Muscle of arm (tissue), 12 donors: ENCODE results near the gene MYO7A. TPM values are rescaled to one million over a fixed set of nuclear protein-coding genes. Genes with fewer than 3 reads are reported as not detected.
A peak's percentile ranks its signal among the peaks of the same experiment; 100 is the strongest.

Experiments
- DNase-seq: peaks from one replicate; pipeline ENCODE4 v3.0.0-alpha.2; 2013
- polyA plus RNA-seq, 12 donors: library from polyadenylated mRNA; unstranded; fragments of 120-200 nt; gene quantifications; one replicate each; pipeline ENCODE4 v1.2.1, GENCODE V29; 2013; ENCODE audit not compliant: insufficient read length in 12 of 12

MYO7A gene
- polyA plus RNA-seq, 12 donors: 2.0 to 15.0 (median 4.2) TPM; not detected in 1

GRCh38 chr11:77127235-77127911, 673 bp upstream of the MYO7A start:
- DNase-seq: peak; percentile 54

- DNase-seq: no peak
Observed at GRCh38 chr11:77129069-77129841, 1.2 kb downstream of the MYO7A start.

GRCh38 chr11:77129842-77130756, 2.1 kb downstream of the MYO7A start:
- DNase-seq: no peak

- peak; percentile 45 for DNase-seq
Observed at GRCh38 chr11:77130763-77131513, 2.9 kb downstream of the MYO7A start.

- DNase-seq: no peak
Observed at GRCh38 chr11:77131560-77131959, 3.5 kb downstream of the MYO7A start.

- DNase-seq: no peak
Observed at GRCh38 chr11:77135069-77135468, 7.0 kb downstream of the MYO7A start.

GRCh38 chr11:77136074-77136473, 8.0 kb downstream of the MYO7A start:
- DNase-seq: no peak

- DNase-seq: no peak
Observed at GRCh38 chr11:77136784-77137420, 8.9 kb downstream of the MYO7A start.

- DNase-seq: no peak
Observed at GRCh38 chr11:77137421-77137820, 9.4 kb downstream of the MYO7A start.

- no peak for DNase-seq
Observed at GRCh38 chr11:77138106-77138649, 10.1 kb downstream of the MYO7A start.

- DNase-seq: no peak
Observed at GRCh38 chr11:77139201-77139600, 11.2 kb downstream of the MYO7A start.

GRCh38 chr11:77140231-77140851, 12.3 kb downstream of the MYO7A start:
- peak; percentile 25 for DNase-seq

- DNase-seq: no peak
Observed at GRCh38 chr11:77141034-77141433, 13.0 kb downstream of the MYO7A start.

GRCh38 chr11:77141475-77141874, 13.4 kb downstream of the MYO7A start:
- no peak for DNase-seq

- DNase-seq: no peak
Observed at GRCh38 chr11:77142091-77142975, 14.3 kb downstream of the MYO7A start.

GRCh38 chr11:77143405-77144020, 15.5 kb downstream of the MYO7A start:
- no peak for DNase-seq

- DNase-seq: no peak
Observed at GRCh38 chr11:77144196-77144856, 16.3 kb downstream of the MYO7A start.

GRCh38 chr11:77144857-77145428, 16.9 kb downstream of the MYO7A start:
- no peak for DNase-seq
